HT1080 (cell line): ENCODE results near the gene STMN1. TPM values are rescaled to one million over a fixed set of nuclear protein-coding genes. Genes with fewer than 3 reads are reported as not detected.
A peak's percentile ranks its signal among the peaks of the same experiment; 100 is the strongest.
"Not testable (repeated sequence)": the region's sequence is repeated elsewhere in the genome, so short reads cannot be mapped to it uniquely, and the experiment has no call there.

Source experiments
- DNase-seq: peaks from one replicate; pipeline ENCODE4 v3.0.0-alpha.2; 2015; ENCODE audit warnings: low read depth
- polyA plus RNA-seq, 2 experiments: library from polyadenylated mRNA; depleted of rRNA; stranded (reverse); fragments of >200 nt; gene quantifications; 2 replicates each; pipeline ENCODE4 v1.2.3, GENCODE V29; 2015
- total RNA-seq: library from RNA; depleted of rRNA; stranded (reverse); fragments of >200 nt; shearing (Covaris generic); gene quantifications from 2 replicates; pipeline ENCODE4 v1.2.3, GENCODE V29; 2014; rRNA removed

Gene STMN1
- 314 and 408 TPM in 2 replicates for total RNA-seq
- 425 and 442 TPM in 2 replicates for polyA plus RNA-seq (2015; cell fraction: cytosol; rRNA removed)
- polyA plus RNA-seq (2015; cell fraction: nucleus; rRNA removed) = 278 and 285 TPM in 2 replicates

GRCh38 chr1:25905680-25906643 is at the start of gene STMN1:
Gene STMN1, minus strand, starts transcription at chr1:25906419. Its CDS starts 1,743 bp downstream, at chr1:25904676.
- peak; percentile 90 for DNase-seq

- no peak for DNase-seq
Measured at GRCh38 chr1:25955553-25955952, 49.3 kb upstream of the STMN1 start.

GRCh38 chr1:25954282-25954938 is 48.2 kb upstream of the STMN1 start:
- DNase-seq = no peak

- no peak for DNase-seq
Measured at GRCh38 chr1:25952841-25953401, 46.7 kb upstream of the STMN1 start.

- DNase-seq = no peak
Measured at GRCh38 chr1:25948641-25949040, 42.4 kb upstream of the STMN1 start.

GRCh38 chr1:25947027-25947426 is 40.8 kb upstream of the STMN1 start:
- DNase-seq = no peak

GRCh38 chr1:25945761-25946160 is 39.5 kb upstream of the STMN1 start:
- DNase-seq = peak; percentile 31

- no peak for DNase-seq
Measured at GRCh38 chr1:25944986-25945385, 38.8 kb upstream of the STMN1 start.

- not testable (repeated sequence) for DNase-seq
Measured at GRCh38 chr1:25943511-25943910, 37.3 kb upstream of the STMN1 start.

- no peak for DNase-seq
Measured at GRCh38 chr1:25936947-25937346, 30.7 kb upstream of the STMN1 start.

GRCh38 chr1:25933479-25934365 is 27.5 kb upstream of the STMN1 start:
- no peak for DNase-seq

GRCh38 chr1:25932811-25933400 is 26.7 kb upstream of the STMN1 start:
- not testable (repeated sequence) for DNase-seq

- DNase-seq = no peak
Measured at GRCh38 chr1:25932321-25932720, 26.1 kb upstream of the STMN1 start.

GRCh38 chr1:25929016-25929415 is 22.8 kb upstream of the STMN1 start:
- no peak for DNase-seq

- no peak for DNase-seq
Measured at GRCh38 chr1:25927521-25928265, 21.5 kb upstream of the STMN1 start.

GRCh38 chr1:25926731-25927496 is 20.7 kb upstream of the STMN1 start:
- DNase-seq = no peak

- DNase-seq = no peak
Measured at GRCh38 chr1:25924454-25924853, 18.2 kb upstream of the STMN1 start.

GRCh38 chr1:25922971-25923552 is 16.8 kb upstream of the STMN1 start:
- no peak for DNase-seq
